Loucy (cell line): ENCODE data around the gene NEK6.

ENCODE experiments used
- CTCF ChIP-seq: fragments of 200-600 bp; sonication (generic); conservative IDR thresholded peaks from 2 replicates; pipeline ENCODE4 v1.5.1; 2014; ENCODE audit warnings: mild to moderate bottlenecking, antibody characterized with exemption, low read length
- EZH2phosphoT487 ChIP-seq: fragments of 200-600 bp; IDR thresholded peaks from 2 replicates; pipeline ENCODE4 v1.6.1; 2018; ENCODE audit warnings: antibody characterized with exemption, mild to moderate bottlenecking, moderate library complexity, borderline replicate concordance

GRCh38 chr9:124307379-124308030 is 49.8 kb downstream of the NEK6 start:
- TF ChIP-seq CTCF (no peak), EZH2phosphoT487 (no peak)
